Measurements from ENCODE around the gene TAS1R2.

- TF ChIP-seq POLR2AphosphoS5 (IDR thresholded peaks at IDR 0.05; ENCODE audit: low read depth) (no peak), CTCF (conservative IDR thresholded peaks at IDR 0.05; ENCODE audit: low read depth in 2 of 2) (no peak), EZH2 (IDR thresholded peaks at IDR 0.05; ENCODE audit: low read depth, unreplicated experiment) (no peak), EZH2phosphoT487 (IDR thresholded peaks at IDR 0.05; ENCODE audit: unreplicated experiment) (no peak), CREB1 (CRISPR knock-in tag; IDR thresholded peaks at IDR 0.05; ENCODE audit: low read depth) (no peak)
- TF ChIP-seq, protein P1, sequence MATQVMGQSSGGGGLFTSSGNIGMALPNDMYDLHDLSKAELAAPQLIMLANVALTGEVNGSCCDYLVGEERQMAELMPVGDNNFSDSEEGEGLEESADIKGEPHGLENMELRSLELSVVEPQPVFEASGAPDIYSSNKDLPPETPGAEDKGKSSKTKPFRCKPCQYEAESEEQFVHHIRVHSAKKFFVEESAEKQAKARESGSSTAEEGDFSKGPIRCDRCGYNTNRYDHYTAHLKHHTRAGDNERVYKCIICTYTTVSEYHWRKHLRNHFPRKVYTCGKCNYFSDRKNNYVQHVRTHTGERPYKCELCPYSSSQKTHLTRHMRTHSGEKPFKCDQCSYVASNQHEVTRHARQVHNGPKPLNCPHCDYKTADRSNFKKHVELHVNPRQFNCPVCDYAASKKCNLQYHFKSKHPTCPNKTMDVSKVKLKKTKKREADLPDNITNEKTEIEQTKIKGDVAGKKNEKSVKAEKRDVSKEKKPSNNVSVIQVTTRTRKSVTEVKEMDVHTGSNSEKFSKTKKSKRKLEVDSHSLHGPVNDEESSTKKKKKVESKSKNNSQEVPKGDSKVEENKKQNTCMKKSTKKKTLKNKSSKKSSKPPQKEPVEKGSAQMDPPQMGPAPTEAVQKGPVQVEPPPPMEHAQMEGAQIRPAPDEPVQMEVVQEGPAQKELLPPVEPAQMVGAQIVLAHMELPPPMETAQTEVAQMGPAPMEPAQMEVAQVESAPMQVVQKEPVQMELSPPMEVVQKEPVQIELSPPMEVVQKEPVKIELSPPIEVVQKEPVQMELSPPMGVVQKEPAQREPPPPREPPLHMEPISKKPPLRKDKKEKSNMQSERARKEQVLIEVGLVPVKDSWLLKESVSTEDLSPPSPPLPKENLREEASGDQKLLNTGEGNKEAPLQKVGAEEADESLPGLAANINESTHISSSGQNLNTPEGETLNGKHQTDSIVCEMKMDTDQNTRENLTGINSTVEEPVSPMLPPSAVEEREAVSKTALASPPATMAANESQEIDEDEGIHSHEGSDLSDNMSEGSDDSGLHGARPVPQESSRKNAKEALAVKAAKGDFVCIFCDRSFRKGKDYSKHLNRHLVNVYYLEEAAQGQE (IDR thresholded peaks at IDR 0.05; ENCODE audit: unreplicated experiment) = no peak
Measured at GRCh38 chr1:18903291-18903756, 43.9 kb upstream of the TAS1R2 start.

Data from GM23338 (cell line).